Measurements from ENCODE around the gene CD96. TPM values are rescaled to one million over a fixed set of nuclear protein-coding genes. Genes with fewer than 3 reads are reported as not detected.

The CD96 gene
- total RNA-seq, 2 donors from 2014 or later, result 88.9 to 99.6 TPM

DNA sequence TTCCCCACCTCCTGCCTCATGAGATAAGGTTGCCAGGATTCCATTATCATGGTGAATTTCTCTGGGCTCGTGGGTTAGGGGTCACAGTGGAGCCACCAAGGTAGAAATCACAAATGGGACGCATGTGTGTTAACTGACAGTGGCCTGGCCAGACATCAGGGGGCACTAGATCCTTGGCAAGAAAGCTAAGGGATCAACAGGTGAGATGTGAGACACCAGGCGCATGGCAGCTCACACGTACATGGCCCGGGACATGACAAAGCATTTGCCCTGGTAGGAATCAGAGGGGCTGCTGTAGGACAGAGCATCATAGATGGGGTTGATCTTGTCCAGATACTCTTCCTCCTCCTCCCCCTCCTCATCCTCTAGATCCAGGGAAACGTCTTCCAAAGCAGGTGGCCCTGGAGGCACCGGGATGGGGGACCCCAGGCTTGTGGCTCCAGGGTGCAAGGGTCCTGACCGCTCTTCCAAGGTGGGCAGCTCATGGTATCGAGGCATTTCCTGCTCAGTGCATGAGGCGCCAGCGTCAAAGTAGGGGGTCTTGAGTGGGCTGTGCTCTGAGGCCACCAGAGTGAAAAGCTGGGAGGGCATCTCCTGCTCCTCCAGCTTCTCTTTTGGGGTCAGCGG lies 28.5 kb downstream of the CD96 start:
- DNase-seq, result no peak

GRCh38 chr3:111571282-111571681 lies 29.3 kb downstream of the CD96 start:
- Mint-ChIP-seq H3K4me3 (peak overlapping the region in 1 of 2 donors; percentile 83), H3K36me3 (ENCODE audit: insufficient read depth in 2 of 2) (peaks cover 14 to 19% of the 10 kb centered on the region in 2 donors), H3K27ac (peak overlapping the region; percentile 60), H3K27me3 (ENCODE audit: low read depth) (no peaks in the 10 kb centered on the region), H3K9me3 (no peaks in the 10 kb centered on the region), H3K4me1 (ENCODE audit: low read depth) (peaks cover 78% of the 10 kb centered on the region)
- DNase-seq, result no peak
- ATAC-seq (replicated peaks in 1 of 2), result no peak

More for the DNA sequence above, 28.5 kb downstream of the CD96 start:
- Mint-ChIP-seq H3K4me1 (ENCODE audit: low read depth) (peaks cover 79% of the 10 kb centered on the region), H3K27me3 (ENCODE audit: low read depth) (no peaks in the 10 kb centered on the region), H3K9me3 (no peaks in the 10 kb centered on the region), H3K36me3 (ENCODE audit: insufficient read depth in 2 of 2) (peaks cover 14 to 17% of the 10 kb centered on the region in 2 donors), H3K27ac (peak overlapping the region; percentile 57), H3K4me3 (no peak overlapping the region)
- peak in 1 of 2 donors; percentile 25 for ATAC-seq (replicated peaks in 1 of 2)

GRCh38 chr3:111571907-111572460 lies 30.0 kb downstream of the CD96 start:
- H3K9me3 Mint-ChIP-seq, result no peaks in the 10 kb centered on the region
- H3K36me3 Mint-ChIP-seq (ENCODE audit: insufficient read depth in 2 of 2), result peaks cover 16 to 22% of the 10 kb centered on the region in 2 donors
- ATAC-seq (replicated peaks in 1 of 2) (peak; percentile 86), DNase-seq (peak in 1 of 2 donors; percentile 53)
- no peaks in the 10 kb centered on the region for H3K27me3 Mint-ChIP-seq (ENCODE audit: low read depth)
- peaks cover 78% of the 10 kb centered on the region for H3K4me1 Mint-ChIP-seq (ENCODE audit: low read depth)
- H3K27ac Mint-ChIP-seq, result peak overlapping the region; percentile 94
- peak overlapping the region; percentile 6 to 83 for H3K4me3 Mint-ChIP-seq

GRCh38 chr3:111577113-111577512 lies 35.1 kb downstream of the CD96 start:
- peaks cover 21 to 41% of the 10 kb centered on the region in 2 donors for H3K36me3 Mint-ChIP-seq (ENCODE audit: insufficient read depth in 2 of 2)
- ATAC-seq (replicated peaks in 1 of 2) (no peak), DNase-seq (no peak)
- H3K4me1 Mint-ChIP-seq (ENCODE audit: low read depth), result peaks cover 88% of the 10 kb centered on the region
- H3K27me3 Mint-ChIP-seq (ENCODE audit: low read depth), result no peaks in the 10 kb centered on the region
- no peak overlapping the region for H3K4me3 Mint-ChIP-seq
- H3K9me3 Mint-ChIP-seq, result no peaks in the 10 kb centered on the region
- H3K27ac Mint-ChIP-seq, result peak overlapping the region; percentile 67

- Mint-ChIP-seq H3K9me3 (peaks cover 0 to 2% of the 10 kb centered on the region in 2 donors), H3K36me3 (ENCODE audit: insufficient read depth in 2 of 2) (peaks cover 23 to 49% of the 10 kb centered on the region in 2 donors), H3K27ac (peak overlapping the region; percentile 94), H3K4me3 (peak overlapping the region; percentile 23 to 41), H3K4me1 (ENCODE audit: low read depth) (peaks cover 88% of the 10 kb centered on the region), H3K27me3 (ENCODE audit: low read depth) (no peaks in the 10 kb centered on the region)
- peak in 1 of 2 donors; percentile 20 for DNase-seq
- ATAC-seq (replicated peaks in 1 of 2), result peak; percentile 85 to 87
Measured at GRCh38 chr3:111577798-111578685, 36.0 kb downstream of the CD96 start.

GRCh38 chr3:111578867-111579266 lies 36.9 kb downstream of the CD96 start:
- Mint-ChIP-seq H3K36me3 (ENCODE audit: insufficient read depth in 2 of 2) (peaks cover 23 to 50% of the 10 kb centered on the region in 2 donors), H3K27ac (peak overlapping the region; percentile 94), H3K27me3 (ENCODE audit: low read depth) (no peaks in the 10 kb centered on the region), H3K9me3 (peaks cover 0 to 2% of the 10 kb centered on the region in 2 donors), H3K4me3 (peak overlapping the region in 1 of 2 donors; percentile 41), H3K4me1 (ENCODE audit: low read depth) (peaks cover 87% of the 10 kb centered on the region)
- ATAC-seq (replicated peaks in 1 of 2) (no peak), DNase-seq (no peak)

GRCh38 chr3:111579495-111579894 lies 37.5 kb downstream of the CD96 start:
- Mint-ChIP-seq H3K27me3 (ENCODE audit: low read depth) (no peaks in the 10 kb centered on the region), H3K4me1 (ENCODE audit: low read depth) (peaks cover 91% of the 10 kb centered on the region), H3K9me3 (peaks cover 0 to 2% of the 10 kb centered on the region in 2 donors), H3K4me3 (peak overlapping the region in 1 of 2 donors; percentile 8), H3K36me3 (ENCODE audit: insufficient read depth in 2 of 2) (peaks cover 28 to 56% of the 10 kb centered on the region in 2 donors), H3K27ac (peak overlapping the region; percentile 94)
- DNase-seq (no peak), ATAC-seq (replicated peaks in 1 of 2) (no peak)

DNA sequence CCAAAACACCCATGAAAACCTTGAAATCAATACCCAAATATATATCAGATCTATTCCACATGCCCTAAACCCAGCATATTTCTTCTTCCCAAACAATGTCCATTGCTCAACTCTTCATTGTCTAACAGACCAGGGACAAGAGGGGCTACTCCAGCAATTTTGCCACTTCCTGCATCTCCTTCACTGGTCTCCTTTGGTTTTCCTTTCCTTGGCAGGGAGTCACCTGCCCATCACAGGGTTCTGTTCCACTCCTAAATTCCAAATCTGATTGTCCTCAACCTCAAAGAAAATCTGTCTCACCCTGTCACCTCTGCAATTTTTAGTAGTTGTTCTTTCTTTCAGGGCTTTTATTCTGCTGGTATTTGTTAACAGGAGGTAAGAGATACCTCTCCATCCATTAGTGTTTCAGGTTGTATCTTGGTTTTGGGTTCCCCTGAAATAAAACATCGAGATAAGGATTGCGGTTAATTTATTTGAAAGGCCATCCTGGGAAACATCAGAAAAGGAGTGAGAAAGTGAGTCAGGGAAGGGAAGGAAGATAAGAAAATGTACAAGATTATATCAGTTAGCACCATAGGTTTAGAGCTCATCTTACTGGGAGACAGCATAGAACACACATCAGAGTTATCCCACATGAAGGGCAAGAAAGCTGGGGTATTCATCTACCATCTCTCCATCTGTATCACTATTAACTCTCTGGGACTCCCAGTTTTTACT lies 39.6 kb downstream of the CD96 start:
- Mint-ChIP-seq H3K36me3 (ENCODE audit: insufficient read depth in 2 of 2) (peaks cover 32 to 62% of the 10 kb centered on the region in 2 donors), H3K9me3 (peaks cover 3 to 5% of the 10 kb centered on the region in 2 donors), H3K4me1 (ENCODE audit: low read depth) (peaks cover 86% of the 10 kb centered on the region), H3K27me3 (ENCODE audit: low read depth) (no peaks in the 10 kb centered on the region), H3K4me3 (peak overlapping the region in 1 of 2 donors; percentile 55), H3K27ac (peak overlapping the region; percentile 74)
- ATAC-seq (replicated peaks in 1 of 2), result peak in 1 of 2 donors; percentile 38
- DNase-seq, result no peak

DNA sequence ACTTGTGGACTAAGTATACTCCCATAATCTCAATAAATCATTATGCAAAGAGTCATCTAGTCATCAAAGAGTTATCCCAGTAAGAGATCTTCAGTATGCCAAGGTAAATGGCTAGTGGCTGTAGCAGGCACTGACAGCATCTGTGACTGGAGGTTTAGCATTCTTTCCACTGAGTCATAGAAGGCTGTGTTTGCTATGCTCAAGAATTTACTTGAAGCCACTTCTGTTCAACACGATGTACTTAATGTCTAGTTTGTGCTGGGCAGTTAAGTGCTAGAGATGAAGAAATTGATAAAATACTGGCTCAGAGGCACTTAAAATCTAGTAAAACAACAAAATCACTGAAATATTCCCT lies 40.1 kb downstream of the CD96 start:
- H3K36me3 Mint-ChIP-seq (ENCODE audit: insufficient read depth in 2 of 2), result peaks cover 33 to 65% of the 10 kb centered on the region in 2 donors
- no peaks in the 10 kb centered on the region for H3K27me3 Mint-ChIP-seq (ENCODE audit: low read depth)
- DNase-seq (no peak), ATAC-seq (replicated peaks in 1 of 2) (peak; percentile 59 to 64)
- H3K4me3 Mint-ChIP-seq, result peak overlapping the region; percentile 15 to 55
- peaks cover 6 to 9% of the 10 kb centered on the region in 2 donors for H3K9me3 Mint-ChIP-seq
- H3K27ac Mint-ChIP-seq, result peak overlapping the region; percentile 74
- H3K4me1 Mint-ChIP-seq (ENCODE audit: low read depth), result peaks cover 86% of the 10 kb centered on the region

DNA sequence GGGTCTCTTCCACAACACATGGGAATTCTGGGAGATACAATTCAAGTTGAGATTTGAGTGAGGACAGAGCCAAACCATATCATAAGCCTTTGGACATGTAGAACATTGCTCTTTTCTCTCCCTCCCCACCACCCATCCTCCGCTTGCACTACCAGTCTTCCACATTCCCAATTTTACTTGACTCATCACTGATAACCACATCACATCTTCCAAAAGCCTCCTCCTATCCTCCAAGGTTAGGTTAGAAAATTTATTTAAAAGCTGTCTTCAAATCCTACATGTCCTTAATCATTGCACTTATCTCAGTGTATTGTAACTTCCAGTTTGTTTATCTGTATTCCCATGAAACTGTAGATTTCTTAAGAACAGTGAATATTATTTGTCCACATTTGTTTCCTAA lies 42.7 kb downstream of the CD96 start:
- Mint-ChIP-seq H3K9me3 (peaks cover 8 to 9% of the 10 kb centered on the region in 2 donors), H3K4me3 (no peak overlapping the region), H3K27ac (peak overlapping the region; percentile 16), H3K27me3 (ENCODE audit: low read depth) (no peaks in the 10 kb centered on the region), H3K4me1 (ENCODE audit: low read depth) (peaks cover 83% of the 10 kb centered on the region), H3K36me3 (ENCODE audit: insufficient read depth in 2 of 2) (peaks cover 33 to 73% of the 10 kb centered on the region in 2 donors)
- ATAC-seq (replicated peaks in 1 of 2) (no peak), DNase-seq (no peak)

DNA sequence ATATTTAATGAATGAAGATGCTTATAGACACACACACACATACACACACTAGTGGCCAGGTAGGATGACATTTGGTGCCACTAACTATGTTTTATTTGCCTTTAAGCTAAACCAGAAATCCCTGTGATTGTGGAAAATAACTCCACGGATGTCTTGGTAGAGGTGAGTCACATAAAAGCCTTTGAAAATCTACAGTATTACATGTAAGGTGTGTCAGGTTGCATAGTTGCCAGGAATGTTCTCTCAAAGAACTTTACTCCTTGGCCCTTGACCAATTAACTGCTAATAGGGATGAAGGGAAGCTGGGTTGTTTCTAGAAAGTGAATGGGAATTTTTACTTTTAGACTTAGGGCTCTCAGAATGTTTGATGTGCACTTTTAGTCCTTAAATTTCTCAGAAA lies 43.2 kb downstream of the CD96 start:
- ATAC-seq (replicated peaks in 1 of 2) (no peak), DNase-seq (no peak)
- Mint-ChIP-seq H3K27ac (peak overlapping the region; percentile 13), H3K36me3 (ENCODE audit: insufficient read depth in 2 of 2) (peaks cover 33 to 73% of the 10 kb centered on the region in 2 donors), H3K4me1 (ENCODE audit: low read depth) (peaks cover 83% of the 10 kb centered on the region), H3K27me3 (ENCODE audit: low read depth) (no peaks in the 10 kb centered on the region), H3K4me3 (no peak overlapping the region), H3K9me3 (peaks cover 8 to 9% of the 10 kb centered on the region in 2 donors)

DNA sequence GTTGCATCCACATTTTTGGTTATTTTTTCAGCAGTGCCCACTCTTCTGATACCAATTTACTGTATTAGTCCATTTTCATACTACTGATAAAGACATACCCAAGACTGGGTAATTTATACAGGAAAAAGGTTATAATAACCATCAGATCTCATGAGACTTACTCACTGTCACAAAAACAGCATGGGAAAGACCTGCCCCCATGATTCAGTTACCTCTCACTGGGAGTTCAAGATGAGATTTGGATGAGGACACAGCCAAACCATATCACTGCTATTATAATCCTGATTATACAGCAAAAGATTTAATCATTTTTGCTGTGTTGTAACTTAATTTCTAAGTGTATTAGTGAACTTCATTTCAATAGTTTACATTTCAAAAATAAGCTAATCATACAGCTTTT lies 46.5 kb downstream of the CD96 start:
- H3K9me3 Mint-ChIP-seq, result peaks cover 6 to 9% of the 10 kb centered on the region in 2 donors
- ATAC-seq (replicated peaks in 1 of 2) (peak in 1 of 2 donors; percentile 30), DNase-seq (no peak)
- H3K4me1 Mint-ChIP-seq (ENCODE audit: low read depth), result peaks cover 70% of the 10 kb centered on the region
- no peaks in the 10 kb centered on the region for H3K27me3 Mint-ChIP-seq (ENCODE audit: low read depth)
- peak overlapping the region; percentile 85 for H3K27ac Mint-ChIP-seq
- H3K36me3 Mint-ChIP-seq (ENCODE audit: insufficient read depth in 2 of 2), result peaks cover 35 to 74% of the 10 kb centered on the region in 2 donors
- peak overlapping the region in 1 of 2 donors; percentile 64 for H3K4me3 Mint-ChIP-seq

Data from activated T-cell treated with anti-CD3 and anti-CD28 coated beads, Interleukin-2, amount 50 U/mL, for 72 hours (primary cell).